GM21619 (cell line): ENCODE measurements around the gene SMG6.

Source experiments
- ATAC-seq: cut with Tn5 transposase; IDR thresholded peaks from one replicate; pipeline ENCODE4 v1.9.1; 2021; ENCODE audit not compliant: unreplicated experiment

Gene SMG6

GRCh38 chr17:2237950-2238349 is 65.6 kb downstream of the SMG6 start:
- no peak for ATAC-seq

DNA sequence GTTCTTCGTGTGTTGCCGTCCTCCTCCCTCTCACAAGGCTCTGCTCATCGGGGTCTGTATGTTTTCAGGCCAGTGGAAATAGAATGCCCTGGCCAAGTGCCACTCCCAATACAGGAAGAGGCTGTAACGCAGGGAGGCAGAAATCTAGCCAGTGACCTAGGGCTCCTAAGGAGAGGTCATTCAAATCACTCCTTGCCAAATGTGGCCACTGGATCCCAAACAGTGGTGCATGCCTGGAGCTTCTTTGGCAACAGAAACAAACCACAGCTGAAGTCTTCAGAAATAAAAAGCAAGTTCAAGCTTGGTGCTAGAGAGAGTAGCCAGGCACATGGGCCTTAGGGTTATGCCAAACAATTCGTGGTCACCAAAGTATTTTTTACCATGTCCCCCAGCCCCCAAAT is 66.1 kb downstream of the SMG6 start:
- ATAC-seq, result no peak

DNA sequence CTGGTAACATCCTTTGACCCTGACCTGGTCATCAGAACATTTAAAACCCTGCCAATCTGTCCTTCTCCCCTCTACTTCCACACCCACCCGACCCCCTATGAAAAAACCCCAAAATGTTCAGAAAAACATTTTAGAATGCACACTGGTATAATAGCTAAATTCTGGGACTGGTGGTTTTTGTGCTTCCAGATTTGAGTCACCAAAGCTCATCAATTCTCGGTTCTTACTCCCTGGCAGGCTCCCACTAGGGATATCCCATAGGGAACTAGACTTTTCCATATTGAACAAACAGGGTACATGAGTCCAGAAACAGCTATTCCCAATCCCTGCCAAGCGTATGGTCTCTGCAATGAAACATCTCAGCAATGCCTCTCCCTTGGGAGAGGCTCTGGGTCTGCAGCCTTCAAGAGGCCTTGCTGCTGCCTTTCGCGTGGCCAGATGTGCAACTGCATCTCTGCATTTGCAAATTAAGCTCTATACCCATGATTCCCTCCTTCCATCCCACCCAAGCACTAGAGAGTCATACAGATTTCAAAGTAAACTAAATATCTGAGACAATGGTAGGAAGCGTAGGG is 67.7 kb downstream of the SMG6 start:
- no peak for ATAC-seq

DNA sequence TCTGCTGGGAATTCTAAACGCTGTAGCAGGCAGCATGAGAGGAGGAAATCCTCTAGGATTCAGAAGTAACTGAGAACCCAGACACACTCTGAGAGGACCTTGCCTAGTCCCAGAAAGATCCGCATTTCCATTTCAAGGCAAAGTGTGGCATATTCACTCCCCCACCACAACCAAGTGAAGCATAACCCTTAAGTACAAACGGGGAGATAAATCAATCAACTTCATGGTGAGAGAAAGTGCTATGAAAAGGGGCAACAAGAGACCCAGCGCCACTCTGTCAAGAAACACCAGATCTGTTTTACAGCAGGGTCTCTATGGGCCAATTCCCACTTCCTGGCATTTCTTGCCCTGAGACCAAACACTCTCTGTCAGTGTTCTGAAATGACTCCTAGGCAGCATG is 68.3 kb downstream of the SMG6 start:
- ATAC-seq, result no peak

- no peak for ATAC-seq
Observed at GRCh38 chr17:2233441-2233947, 70.1 kb downstream of the SMG6 start.

GRCh38 chr17:2232244-2232638 is 71.3 kb downstream of the SMG6 start:
- no peak for ATAC-seq

- no peak for ATAC-seq
Observed at GRCh38 chr17:2230877-2231276, 72.7 kb downstream of the SMG6 start.

DNA sequence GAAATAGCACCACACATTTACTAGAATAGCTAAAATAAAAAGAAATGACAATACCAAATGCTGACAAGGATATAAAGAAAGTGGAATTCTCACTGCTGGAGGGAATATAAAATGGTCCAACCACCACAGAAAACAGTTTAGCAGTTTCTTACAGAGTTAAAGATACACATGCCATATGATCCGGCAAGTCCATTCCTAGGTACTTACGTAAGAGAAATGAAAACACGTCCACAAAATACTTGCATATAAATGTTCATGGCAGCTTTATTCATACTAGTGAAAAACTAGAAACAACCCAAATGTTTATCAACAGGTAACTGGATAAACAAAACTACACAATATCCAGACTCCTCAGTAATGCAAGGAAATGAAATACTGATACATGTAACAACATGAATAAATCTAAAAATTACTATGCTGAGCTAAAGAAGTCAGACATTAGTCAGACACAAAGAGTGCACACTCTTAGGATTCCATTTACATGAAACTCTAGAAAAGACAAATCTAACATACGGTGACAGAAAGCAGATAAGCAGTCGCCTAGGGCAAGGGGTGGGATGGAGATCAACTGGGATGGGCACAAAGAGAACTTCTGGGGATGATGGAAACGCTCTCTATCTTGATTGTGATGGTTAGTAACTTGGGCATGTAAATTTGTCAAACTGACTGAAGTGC is 76.4 kb downstream of the SMG6 start:
- no peak for ATAC-seq

DNA sequence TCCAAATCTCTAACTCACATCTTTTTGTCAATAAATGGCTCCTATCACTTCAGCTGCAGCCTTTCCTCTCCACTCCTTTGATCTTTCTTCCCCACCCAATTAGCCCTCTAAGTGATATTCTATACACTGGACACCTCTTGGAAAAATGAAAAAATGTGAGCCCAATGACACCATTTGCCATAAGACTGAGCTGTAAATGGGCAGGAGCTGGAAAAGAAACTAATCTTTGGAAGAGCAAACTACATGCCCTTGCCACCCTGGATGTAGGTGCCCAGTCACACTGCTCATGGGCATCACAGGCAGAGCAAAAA is 80.0 kb downstream of the SMG6 start:
- ATAC-seq, result no peak

- no peak for ATAC-seq
Observed at GRCh38 chr17:2222901-2223616, 80.5 kb downstream of the SMG6 start.

GRCh38 chr17:2222301-2222700 is 81.3 kb downstream of the SMG6 start:
- ATAC-seq, result no peak

DNA sequence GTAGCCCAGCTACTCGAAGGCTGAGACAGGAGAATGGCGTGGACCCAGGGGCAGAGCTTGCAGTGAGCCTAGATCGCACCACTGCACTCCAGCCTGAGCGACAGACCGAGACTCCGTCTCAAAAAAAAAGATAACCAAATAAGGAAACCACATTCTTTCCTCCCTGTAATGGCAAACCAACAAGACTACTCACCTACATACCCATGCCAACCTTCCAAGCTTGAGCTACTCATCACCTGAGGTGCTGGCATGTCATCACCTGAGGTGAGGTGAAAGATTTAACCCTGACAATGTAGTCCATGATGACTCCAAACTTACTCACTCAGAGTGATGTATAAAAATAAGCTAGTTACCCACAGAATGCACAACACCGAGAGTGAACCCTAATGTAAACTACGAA is 85.2 kb downstream of the SMG6 start:
- ATAC-seq, result no peak

GRCh38 chr17:2215616-2216364 is 87.8 kb downstream of the SMG6 start:
- peak; percentile 79 for ATAC-seq

DNA sequence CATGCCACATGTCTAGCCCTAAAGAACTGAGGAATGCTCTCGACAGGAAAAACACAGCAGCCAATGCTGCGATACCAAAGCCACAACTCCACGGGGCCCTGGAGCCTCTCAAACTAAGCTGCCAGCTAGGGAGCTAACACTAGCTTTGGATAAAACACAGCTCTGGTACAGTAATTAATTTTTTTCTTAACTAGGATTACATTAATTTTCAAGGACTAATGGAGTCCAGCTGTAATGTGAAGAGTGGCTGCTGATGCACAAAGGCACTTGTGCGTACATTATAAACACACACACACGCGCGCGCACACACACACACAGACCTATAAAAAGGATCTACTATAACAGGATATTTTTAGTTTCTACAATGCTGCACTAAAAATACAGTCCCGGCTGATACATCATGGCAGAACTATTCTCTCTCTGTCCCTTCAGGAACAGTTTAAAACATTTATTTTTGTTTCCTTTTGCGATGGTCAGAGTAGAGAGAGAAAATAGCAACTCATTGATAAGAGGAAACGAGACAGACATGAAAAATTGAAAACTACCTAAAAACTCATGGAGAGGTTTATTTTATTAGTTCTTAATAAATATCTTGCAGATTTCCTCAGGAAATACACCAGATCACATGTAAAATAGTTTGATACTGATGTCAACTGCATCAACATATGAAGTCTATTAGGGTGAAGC is 88.5 kb downstream of the SMG6 start:
- no peak for ATAC-seq

GRCh38 chr17:2214047-2214928 is 89.3 kb downstream of the SMG6 start:
- ATAC-seq, result no peak

- no peak for ATAC-seq
Observed at GRCh38 chr17:2213291-2213960, 90.2 kb downstream of the SMG6 start.

GRCh38 chr17:2212400-2212981 is 91.1 kb downstream of the SMG6 start:
- ATAC-seq, result no peak

DNA sequence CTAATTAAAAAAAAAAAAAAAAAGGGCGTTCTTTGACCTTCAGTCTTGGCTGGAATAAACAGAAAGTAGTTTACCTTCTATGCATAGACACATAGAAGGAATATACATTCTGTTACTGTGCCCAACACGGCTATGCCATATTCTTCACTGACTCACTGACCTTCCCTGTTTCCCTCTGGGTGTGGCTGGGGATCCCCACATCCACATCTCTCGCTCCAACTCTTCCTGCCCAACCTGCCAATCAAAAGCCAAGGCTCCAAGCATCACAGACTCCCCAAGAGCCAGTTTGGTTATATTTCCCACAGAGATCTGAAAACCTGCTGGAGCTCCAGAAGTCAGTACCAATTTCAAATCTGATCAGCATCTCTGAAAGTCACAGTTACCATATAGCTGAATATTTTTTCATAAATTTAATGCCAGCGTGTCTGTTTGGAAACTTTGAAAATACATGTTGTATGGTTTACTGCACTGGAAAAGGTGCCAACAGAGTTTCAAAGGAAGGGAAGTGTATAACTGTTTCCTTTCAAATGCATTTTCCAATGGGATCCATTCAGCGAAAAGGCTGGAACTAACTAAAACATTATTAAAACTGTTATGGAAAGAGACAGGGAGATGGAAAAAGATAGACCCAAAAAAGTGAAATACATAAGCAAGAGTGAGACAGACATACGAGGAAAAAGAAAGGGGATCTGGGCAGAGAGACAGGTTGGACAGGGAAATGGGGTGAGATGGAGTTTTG is 91.8 kb downstream of the SMG6 start:
- no peak for ATAC-seq

DNA sequence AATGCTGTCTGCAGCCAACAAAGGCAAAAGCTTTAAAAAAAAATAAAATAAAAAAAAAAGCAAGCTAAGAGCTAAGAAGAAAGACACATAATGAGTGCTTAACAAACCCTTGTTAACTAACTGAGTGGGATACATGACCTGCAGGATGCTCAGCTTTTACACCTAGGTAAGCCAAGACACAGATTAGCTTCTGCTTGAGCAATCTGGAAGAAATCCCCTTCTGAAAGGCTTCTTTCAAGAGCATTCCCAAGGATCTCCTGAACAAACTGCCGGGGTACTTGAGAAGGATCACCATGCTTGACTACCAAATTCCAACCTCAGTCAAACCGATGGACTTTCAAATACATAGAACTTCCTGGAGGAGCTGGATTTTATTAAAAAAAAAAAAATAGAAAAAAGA is 92.9 kb downstream of the SMG6 start:
- ATAC-seq, result no peak
